ENCODE data around the gene TMEM163. TPM values are rescaled to one million over a fixed set of nuclear protein-coding genes. Genes with fewer than 3 reads are reported as not detected.

The TMEM163 gene
- total and polyA plus RNA-seq, 2 of the 13 experiments (the other 11 are each of a cell fraction or from before 2014, with no cell fraction given): 0.05 TPM; not detected in 1

GRCh38 chr2:134462791-134463698 lies 255.8 kb downstream of the TMEM163 start:
- in situ Hi-C loops (cut with HindIII; ENCODE audit: extremely low pct_ligation_motif_present, low pct_unique_long_range_greater_than_20kb): loop anchor here (5.0 kb wide), 2 partner anchors 319 to 434 kb away; no protein-coding TSS in a partner anchor

More at GRCh38 chr2:134462791-134463698, 255.8 kb downstream of the TMEM163 start:
- CTCF ChIA-PET (ENCODE audit: low intra/inter-chr PET ratio, low total read pairs): no interaction called here
- POLR2A ChIA-PET: no interaction called here
- peaks cover 29% of the 10 kb centered on the region for H3K4me1 ChIP-seq (ENCODE audit: insufficient read depth, low read length)
- ATAC-seq: no peak
- H3K36me3 ChIP-seq (replicated peaks in 1 of 2; ENCODE audit: control insufficient read depth in 1 of 2, insufficient read depth in 2 of 2, low read length in 2 of 2): no peaks in the 10 kb centered on the region
- intact Hi-C loops (cut with micrococcal nuclease; ENCODE audit: unreplicated experiment): loop anchor here (10.0 kb wide), 1 partner anchor 242 kb away; no protein-coding TSS in a partner anchor
- DNase-seq (ENCODE audit: low spot score): no peak
- H3K4me2 ChIP-seq (ENCODE audit: low read depth, low read length): no peak overlapping the region
- H4K20me1 ChIP-seq (ENCODE audit: insufficient read depth, low read length): no peaks in the 10 kb centered on the region
- H2AFZ ChIP-seq (ENCODE audit: low read length): no peak overlapping the region
- no peak overlapping the region for H3K9ac ChIP-seq (ENCODE audit: insufficient read depth, low read depth, low read length)
- no peak for FAIRE-seq
- H3K27ac ChIP-seq (ENCODE audit: extremely low read length, insufficient read depth, low read length): no peak overlapping the region
- H3K27me3 ChIP-seq (ENCODE audit: control insufficient read depth in 1 of 2, insufficient read depth in 2 of 2, low read length in 2 of 2): peaks cover 3 to 12% of the 10 kb centered on the region in 2 experiments; a peak in 4 of 5 replicates
- H3K4me3 ChIP-seq (replicated peaks in 1 of 3; ENCODE audit: insufficient read depth in 1 of 3, low read depth in 2 of 3, low read length in 3 of 3): no peak overlapping the region
- no TSS peak for BruUV-seq (replicated peaks)
- no peaks in the 10 kb centered on the region for H3K9me3 ChIP-seq (ENCODE audit: low read length)
- no peak for TF ChIP-seq ZNF597 (CRISPR knock-in tag; IDR thresholded peaks at IDR 0.05)
- no peak for TF ChIP-seq NR0B2 (CRISPR knock-in tag; IDR thresholded peaks at IDR 0.05)
- TF ChIP-seq ZKSCAN5 (CRISPR knock-in tag; IDR thresholded peaks at IDR 0.05): no peak
- TF ChIP-seq ZNF577 (CRISPR knock-in tag; IDR thresholded peaks at IDR 0.05; ENCODE audit: borderline replicate concordance, low read depth): no peak
- TF ChIP-seq ARID2 (CRISPR knock-in tag; IDR thresholded peaks at IDR 0.05; ENCODE audit: borderline replicate concordance): no peak
- TF ChIP-seq NFKBIZ (CRISPR knock-in tag; IDR thresholded peaks at IDR 0.05): no peak
- TF ChIP-seq ZNF549 (CRISPR knock-in tag; IDR thresholded peaks at IDR 0.05): no peak
- no peak for TF ChIP-seq ZNF576 (CRISPR knock-in tag; IDR thresholded peaks at IDR 0.05)
- no peak for TF ChIP-seq ZNF317 (CRISPR knock-in tag; IDR thresholded peaks at IDR 0.05)
- no peak for TF ChIP-seq ZNF382 (CRISPR knock-in tag; IDR thresholded peaks at IDR 0.05; ENCODE audit: borderline replicate concordance)
- no peak for TF ChIP-seq CENPT (CRISPR knock-in tag; IDR thresholded peaks at IDR 0.05; ENCODE audit: low read depth)
- no peak for TF ChIP-seq SP4 (CRISPR knock-in tag; IDR thresholded peaks at IDR 0.05)
- no peaks in the 10 kb centered on the region for H3K79me2 ChIP-seq (ENCODE audit: insufficient read depth, low read length)
- 72% methylated on average over 7 of the region's 11 CpGs for WGBS (ENCODE audit: low lambda C conversion rate)

Data from HepG2 (cell line).